Effector CD4-positive, alpha-beta T cell (primary cell): Measurements from ENCODE around the gene NUBPL.

Experiments used
- DNase-seq: peaks from one replicate; pipeline ENCODE4 v3.0.0-alpha.2; 2020
- total RNA-seq: gene quantifications from one replicate; lab custom pipeline; 2026; lab: John Stamatoyannopoulos, UW

Gene NUBPL
- 6.6 reads per million, percentile 24 among the genes with 10 or more reads in this experiment for total RNA-seq

- peak; percentile 99 for DNase-seq
These were observed at the start of gene NUBPL for GRCh38 chr14:31561155-31561846. TSS of gene NUBPL (plus strand) at chr14:31561404. CDS start at chr14:31561440, 36 bp downstream.

- DNase-seq = no peak
These were observed 34.1 kb upstream of the NUBPL start for GRCh38 chr14:31527087-31527486.

- no peak for DNase-seq
These were observed 33.7 kb upstream of the NUBPL start for GRCh38 chr14:31527546-31527945.

GRCh38 chr14:31529053-31529452 is 32.2 kb upstream of the NUBPL start:
- no peak for DNase-seq

- no peak for DNase-seq
These were observed 31.1 kb upstream of the NUBPL start for GRCh38 chr14:31530136-31530535.

- DNase-seq = no peak
These were observed 24.8 kb upstream of the NUBPL start for GRCh38 chr14:31536201-31536960.

GRCh38 chr14:31541702-31542101 is 19.5 kb upstream of the NUBPL start:
- DNase-seq = no peak

- no peak for DNase-seq
These were observed 17.0 kb upstream of the NUBPL start for GRCh38 chr14:31543969-31544799.

- DNase-seq = no peak
These were observed 16.4 kb upstream of the NUBPL start for GRCh38 chr14:31544816-31545215.

GRCh38 chr14:31545328-31545727 is 15.9 kb upstream of the NUBPL start:
- no peak for DNase-seq

GRCh38 chr14:31549817-31550216 is 11.4 kb upstream of the NUBPL start:
- no peak for DNase-seq

- DNase-seq = no peak
These were observed 10.6 kb upstream of the NUBPL start for GRCh38 chr14:31550589-31550988.

GRCh38 chr14:31556191-31556590 is 5.0 kb upstream of the NUBPL start:
- DNase-seq = no peak

- DNase-seq = no peak
These were observed 1.3 kb upstream of the NUBPL start for GRCh38 chr14:31559939-31560338.

- DNase-seq = no peak
These were observed 447 bp upstream of the NUBPL start for GRCh38 chr14:31560759-31561154.

GRCh38 chr14:31564194-31564593 is 3.0 kb downstream of the NUBPL start:
- DNase-seq = no peak

GRCh38 chr14:31566456-31566855 is 5.3 kb downstream of the NUBPL start:
- DNase-seq = no peak

- no peak for DNase-seq
These were observed 6.5 kb downstream of the NUBPL start for GRCh38 chr14:31567655-31568054.

- DNase-seq = no peak
These were observed 7.0 kb downstream of the NUBPL start for GRCh38 chr14:31568161-31568560.

- DNase-seq = no peak
These were observed 7.5 kb downstream of the NUBPL start for GRCh38 chr14:31568671-31569070.

GRCh38 chr14:31572955-31573354 is 11.8 kb downstream of the NUBPL start:
- DNase-seq = no peak

GRCh38 chr14:31576949-31577348 is 15.7 kb downstream of the NUBPL start:
- DNase-seq = no peak

- no peak for DNase-seq
These were observed 17.1 kb downstream of the NUBPL start for GRCh38 chr14:31578266-31578665.
